Endothelial cell (in vitro differentiated cells): ENCODE data around the gene ZBTB40. TPM values are rescaled to one million over a fixed set of nuclear protein-coding genes. Genes with fewer than 3 reads are reported as not detected.

ENCODE experiments used
- DNase-seq: peaks from one replicate; pipeline ENCODE4 v3.0.0; 2021; ENCODE audit warnings: low spot score
- H3K27ac Mint-ChIP-seq: one replicate; pipeline ENCODE4 v1.8.0; 2021; ENCODE audit warnings: mixed read lengths, inconsistent platforms; ENCODE audit not compliant: unreplicated experiment
- H3K27me3 Mint-ChIP-seq: one replicate; pipeline ENCODE4 v1.8.0; 2021; ENCODE audit warnings: mild to moderate bottlenecking, moderate library complexity, mixed read lengths, inconsistent platforms; ENCODE audit not compliant: unreplicated experiment
- H3K36me3 Mint-ChIP-seq: one replicate; pipeline ENCODE4 v1.8.0; 2021; ENCODE audit warnings: mild to moderate bottlenecking, low read depth, mixed read lengths, inconsistent platforms; ENCODE audit not compliant: unreplicated experiment
- H3K4me1 Mint-ChIP-seq: one replicate; pipeline ENCODE4 v1.8.0; 2021; ENCODE audit warnings: mild to moderate bottlenecking, mixed read lengths, inconsistent platforms; ENCODE audit not compliant: unreplicated experiment
- H3K4me3 Mint-ChIP-seq: one replicate; pipeline ENCODE4 v1.8.0; 2021; ENCODE audit warnings: mild to moderate bottlenecking, mixed read lengths, inconsistent platforms; ENCODE audit not compliant: unreplicated experiment
- H3K9me3 Mint-ChIP-seq: one replicate; pipeline ENCODE4 v1.8.0; 2021; ENCODE audit warnings: mixed read lengths, inconsistent platforms; ENCODE audit not compliant: unreplicated experiment
- CTCF ChIP-seq: fragments of 200-600 bp; sonication (generic); IDR thresholded peaks from one replicate; pipeline ENCODE4 v1.5.0; 2021; ENCODE audit warnings: antibody characterized with exemption; ENCODE audit not compliant: unreplicated experiment
- total RNA-seq: library from RNA; stranded (reverse); fragmentation: NEBNext Ultra II Directional; extraction: Animal tissue kit (Norgen Biotek cat#: 25700); gene quantifications from one replicate; pipeline ENCODE4 v1.2.1, GENCODE V29; 2021; ENCODE audit not compliant: unreplicated experiment

ZBTB40 gene
- total RNA-seq, 1 donor from 2014 or later = 18.9 TPM

GRCh38 chr1:22536506-22536905, 84.9 kb downstream of the ZBTB40 start:
- Mint-ChIP-seq H3K4me3 (no peak overlapping the region), H3K4me1 (no peaks in the 10 kb centered on the region), H3K27ac (no peak overlapping the region), H3K27me3 (peaks cover 8% of the 10 kb centered on the region), H3K9me3 (no peaks in the 10 kb centered on the region), H3K36me3 (no peaks in the 10 kb centered on the region)
- DNase-seq = no peak
- TF ChIP-seq CTCF = no peak

GRCh38 chr1:22537441-22538139, 85.9 kb downstream of the ZBTB40 start:
- Mint-ChIP-seq H3K27ac (no peak overlapping the region), H3K9me3 (no peaks in the 10 kb centered on the region)

GRCh38 chr1:22539510-22540118, 88.0 kb downstream of the ZBTB40 start:
- H3K4me1 Mint-ChIP-seq = no peaks in the 10 kb centered on the region
- peaks cover 10% of the 10 kb centered on the region for H3K27me3 Mint-ChIP-seq
- TF ChIP-seq CTCF = no peak
- no peak for DNase-seq
- no peaks in the 10 kb centered on the region for H3K36me3 Mint-ChIP-seq
- no peak overlapping the region for H3K4me3 Mint-ChIP-seq
- no peaks in the 10 kb centered on the region for H3K9me3 Mint-ChIP-seq
- H3K27ac Mint-ChIP-seq = no peak overlapping the region

More at GRCh38 chr1:22537441-22538139, 85.9 kb downstream of the ZBTB40 start:
- Mint-ChIP-seq H3K36me3 (no peaks in the 10 kb centered on the region), H3K27me3 (peaks cover 8% of the 10 kb centered on the region), H3K4me1 (no peaks in the 10 kb centered on the region), H3K4me3 (no peak overlapping the region)
- no peak for TF ChIP-seq CTCF
- no peak for DNase-seq

- TF ChIP-seq CTCF = no peak
- Mint-ChIP-seq H3K4me3 (no peak overlapping the region), H3K4me1 (no peaks in the 10 kb centered on the region), H3K27ac (no peak overlapping the region), H3K36me3 (no peaks in the 10 kb centered on the region), H3K9me3 (no peaks in the 10 kb centered on the region), H3K27me3 (peaks cover 7% of the 10 kb centered on the region)
- no peak for DNase-seq
Observed at GRCh38 chr1:22540337-22540736, 88.7 kb downstream of the ZBTB40 start.

- TF ChIP-seq CTCF = no peak
- Mint-ChIP-seq H3K36me3 (no peaks in the 10 kb centered on the region), H3K4me1 (no peaks in the 10 kb centered on the region), H3K4me3 (no peak overlapping the region), H3K27ac (no peak overlapping the region), H3K27me3 (peaks cover 15% of the 10 kb centered on the region), H3K9me3 (no peaks in the 10 kb centered on the region)
- no peak for DNase-seq
Observed at GRCh38 chr1:22542886-22543285, 91.2 kb downstream of the ZBTB40 start.
